Prostate gland (tissue), 2 donors: Measurements from ENCODE around the gene TCIRG1.

Experiments used
- CTCF ChIP-seq, 4 experiments: fragments of 200-600 bp in 2 of 4; fragments of 450-650 bp in 2 of 4; sonication (generic) in 2 of 4; IDR thresholded peaks; 1 replicate in 3 of 4; 2 replicates in 1 of 4; pipeline ENCODE4 v1.5.1; 2016 to 2019; ENCODE audit warnings: antibody characterized with exemption in 4 of 4, mild to moderate bottlenecking in 2 of 4, moderate library complexity in 2 of 4
- POLR2A ChIP-seq: fragments of 450-650 bp; IDR thresholded peaks from one replicate; pipeline ENCODE4 v1.6.1; 2016; ENCODE audit warnings: antibody characterized with exemption, mild to moderate bottlenecking

GRCh38 chr11:68017980-68018729, 20.7 kb upstream of the TCIRG1 start:
- TF ChIP-seq POLR2A: no peak
- no peak for TF ChIP-seq CTCF (IDR thresholded peaks at IDR 0.05)
